ENCODE measurements around the gene PEAK3. TPM values are rescaled to one million over a fixed set of nuclear protein-coding genes. Genes with fewer than 3 reads are reported as not detected.

The PEAK3 gene
- total RNA-seq, 2 experiments from 2014 or later: 0.54 TPM; not detected in 1

DNA sequence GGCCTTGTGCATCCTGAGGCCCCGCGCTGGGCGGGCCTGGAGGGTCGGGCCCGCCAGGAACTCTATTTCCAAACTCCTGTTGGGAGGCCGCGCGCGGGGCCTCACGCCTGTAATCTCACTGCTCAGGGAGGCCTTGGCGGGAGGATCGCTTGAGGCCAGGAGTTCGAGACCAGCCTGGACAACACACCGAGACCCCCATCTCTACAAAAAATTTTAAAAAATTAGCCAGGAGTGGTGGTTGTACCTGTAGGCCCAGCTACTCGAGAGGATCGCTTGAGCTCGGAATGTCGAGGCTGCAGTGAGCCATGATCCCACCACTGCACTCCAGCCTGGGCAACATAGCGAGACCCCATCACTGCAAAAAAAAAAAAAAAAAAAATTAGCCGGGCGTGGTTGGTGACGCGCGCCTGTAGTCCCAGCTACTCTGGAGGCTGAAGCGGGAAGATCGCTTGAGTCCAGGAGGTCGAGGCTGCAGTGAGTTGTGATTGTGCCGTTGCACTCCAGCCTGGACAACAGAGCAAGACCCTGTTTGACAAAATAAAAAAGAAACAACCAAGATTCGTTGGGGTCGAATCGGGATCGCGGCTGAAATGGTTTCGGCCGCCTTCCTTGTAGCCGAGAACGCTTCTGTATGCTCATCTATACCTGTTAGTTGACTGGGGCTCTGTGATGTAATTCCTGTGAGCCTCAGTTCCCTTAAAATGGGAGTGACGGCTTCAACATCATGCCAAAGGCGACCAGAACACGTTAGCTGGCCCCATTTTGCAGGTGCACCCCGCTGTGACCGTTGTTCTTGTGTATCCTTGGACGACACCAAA is 44.7 kb downstream of the PEAK3 start:
- peaks cover 44% of the 10 kb centered on the region for H3K36me3 Mint-ChIP-seq
- H3K4me3 Mint-ChIP-seq: peak overlapping the region; percentile 93
- DNase-seq (no peak), ATAC-seq (no peak)
- peak overlapping the region; percentile 96 for H3K27ac Mint-ChIP-seq
- peaks cover 67% of the 10 kb centered on the region for H3K4me1 Mint-ChIP-seq
- H3K9me3 Mint-ChIP-seq (ENCODE audit: low read depth): no peaks in the 10 kb centered on the region
- CTCF ChIA-PET: interaction anchor here (1.1 to 5.9 kb wide), 10 partner anchors 15 to 220 kb away, joined by 3 to 68 read pairs (median 6); partner anchors contain the start of genes AP3D1 and LMNB2
- H3K27me3 Mint-ChIP-seq: no peaks in the 10 kb centered on the region

DNA sequence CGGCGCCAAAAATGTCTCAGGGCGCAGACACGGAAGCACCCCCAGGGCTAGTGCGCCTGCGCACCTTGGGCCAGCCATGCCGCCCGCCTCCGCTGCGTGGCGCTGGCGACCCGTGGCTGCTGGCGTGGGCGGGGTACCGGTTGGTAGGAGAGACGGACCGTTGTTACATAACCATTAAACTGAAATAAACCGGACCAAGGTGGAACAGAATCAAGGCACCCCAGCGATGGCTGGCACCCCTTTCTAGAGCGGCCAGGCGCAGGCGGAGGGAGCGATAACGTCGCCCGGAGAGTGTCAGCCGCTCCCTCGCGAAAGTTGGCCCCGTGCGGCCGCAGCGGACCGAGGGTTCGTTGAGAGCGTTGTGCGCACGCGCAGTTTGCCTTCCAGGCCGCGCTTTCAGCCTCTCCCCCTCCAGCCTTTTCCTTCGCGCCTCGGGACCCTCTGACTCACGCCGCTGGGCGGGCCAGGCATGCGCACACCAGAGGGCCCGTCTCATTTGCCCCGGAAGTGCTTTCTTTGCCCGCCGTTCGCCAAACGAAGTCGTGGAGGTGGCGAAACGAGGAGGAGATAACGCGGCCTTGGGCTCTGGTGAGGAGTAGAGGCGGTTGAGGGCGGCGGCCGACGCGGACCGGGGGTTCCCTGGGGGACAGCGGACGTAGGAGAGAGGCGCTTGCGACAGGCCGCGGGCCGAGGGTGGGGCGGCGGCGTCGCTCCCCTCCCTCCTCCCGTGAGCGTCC is 45.5 kb downstream of the PEAK3 start, which contains the start of the genes PLEKHJ1 and SF3A2:
Gene PLEKHJ1, minus strand, starts transcription at position 16 of the 737 bp plus-strand sequence. CDS start 81 bp downstream, outside the sequence.
Gene SF3A2, plus strand, starts transcription at position 511 of the 737 bp plus-strand sequence. CDS start 6,595 bp downstream, outside the sequence.
- CTCF ChIA-PET: interaction anchor here (0.7 to 5.9 kb wide), 21 partner anchors 16 to 375 kb away, joined by 3 to 68 read pairs (median 5); partner anchors contain the start of genes AP3D1, LSM7 and SPPL2B
- H3K4me1 Mint-ChIP-seq: peaks cover 59% of the 10 kb centered on the region

DNA sequence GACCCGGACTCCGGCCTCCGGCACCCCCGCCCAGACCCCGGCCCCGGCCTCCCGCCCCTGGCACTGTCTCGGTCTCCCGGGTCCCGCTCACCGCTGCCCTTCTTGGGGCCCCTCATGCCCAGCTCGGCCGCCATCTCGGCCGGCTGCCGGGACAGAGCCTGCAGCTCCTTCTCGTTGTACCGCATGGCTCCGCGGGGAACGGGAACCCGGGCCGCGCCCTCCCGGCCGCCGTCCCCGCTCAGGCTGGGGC is 46.0 kb downstream of the PEAK3 start:
- CTCF ChIA-PET: interaction anchor here (0.7 to 2.2 kb wide), 18 partner anchors 18 to 375 kb away, joined by 3 to 19 read pairs (median 4); partner anchors contain the start of genes AP3D1, LSM7 and SPPL2B
- peaks cover 39% of the 10 kb centered on the region for H3K36me3 Mint-ChIP-seq
- ATAC-seq (no peak), DNase-seq (no peak)
- H3K27ac Mint-ChIP-seq: peak overlapping the region; percentile 96
- H3K27me3 Mint-ChIP-seq: no peaks in the 10 kb centered on the region
- peaks cover 55% of the 10 kb centered on the region for H3K4me1 Mint-ChIP-seq
- peak overlapping the region; percentile 93 for H3K4me3 Mint-ChIP-seq
- H3K9me3 Mint-ChIP-seq (ENCODE audit: low read depth): no peaks in the 10 kb centered on the region

More for the DNA sequence above, 45.5 kb downstream of the PEAK3 start, which contains the start of the genes PLEKHJ1 and SF3A2:
- Mint-ChIP-seq H3K4me3 (peak within 1 kb of the TSS; percentile 93), H3K27me3 (no peaks in the 10 kb centered on the region), H3K36me3 (peaks cover 41% of the 10 kb centered on the region), H3K27ac (peak within 1 kb of the TSS; percentile 96), H3K9me3 (ENCODE audit: low read depth) (no peaks in the 10 kb centered on the region)
- ATAC-seq: peak; percentile 87
- DNase-seq: peak; percentile 99

DNA sequence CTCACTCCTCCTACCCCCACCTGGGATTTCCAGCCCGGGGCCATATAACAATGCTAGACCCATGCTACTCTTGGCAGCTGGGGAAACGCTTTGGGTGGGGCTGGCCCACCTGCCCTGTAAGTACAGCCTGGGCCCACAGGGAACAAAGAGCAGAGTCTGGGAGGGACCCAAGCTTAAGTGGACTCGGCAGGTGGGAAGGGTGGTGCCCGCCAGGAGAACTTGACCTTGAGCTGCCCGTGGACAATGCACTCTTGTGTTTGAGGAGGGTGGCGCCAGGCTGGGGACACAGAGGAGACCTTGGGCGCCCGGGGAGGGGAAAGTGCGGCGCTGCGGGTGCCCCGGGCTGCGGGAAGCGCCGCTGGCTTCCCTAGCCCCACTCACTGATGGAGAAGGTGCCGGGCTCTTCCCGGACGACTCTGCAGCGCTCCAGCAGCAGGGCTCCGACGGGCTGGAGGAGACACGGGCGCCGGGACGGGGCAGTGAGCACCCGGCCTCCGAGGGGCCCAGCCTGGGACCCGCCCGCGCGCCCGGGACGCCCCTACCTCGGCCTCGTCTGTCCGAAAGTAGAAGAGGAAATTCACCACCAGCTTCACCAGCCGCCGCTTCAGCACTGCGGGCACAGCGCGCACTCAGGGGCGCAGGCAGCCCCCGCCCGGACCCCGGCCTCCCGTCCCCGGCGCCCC is 46.5 kb downstream of the PEAK3 start:
- Mint-ChIP-seq H3K4me3 (peak overlapping the region; percentile 93), H3K36me3 (peaks cover 35% of the 10 kb centered on the region), H3K4me1 (peaks cover 50% of the 10 kb centered on the region), H3K27ac (peak overlapping the region; percentile 87), H3K9me3 (ENCODE audit: low read depth) (no peaks in the 10 kb centered on the region), H3K27me3 (no peaks in the 10 kb centered on the region)
- ATAC-seq (peak; percentile 5), DNase-seq (no peak)
- CTCF ChIA-PET: interaction anchor here (0.7 to 2.2 kb wide), 19 partner anchors 18 to 376 kb away, joined by 3 to 19 read pairs (median 4); partner anchors contain the start of genes AP3D1, LSM7 and SPPL2B

DNA sequence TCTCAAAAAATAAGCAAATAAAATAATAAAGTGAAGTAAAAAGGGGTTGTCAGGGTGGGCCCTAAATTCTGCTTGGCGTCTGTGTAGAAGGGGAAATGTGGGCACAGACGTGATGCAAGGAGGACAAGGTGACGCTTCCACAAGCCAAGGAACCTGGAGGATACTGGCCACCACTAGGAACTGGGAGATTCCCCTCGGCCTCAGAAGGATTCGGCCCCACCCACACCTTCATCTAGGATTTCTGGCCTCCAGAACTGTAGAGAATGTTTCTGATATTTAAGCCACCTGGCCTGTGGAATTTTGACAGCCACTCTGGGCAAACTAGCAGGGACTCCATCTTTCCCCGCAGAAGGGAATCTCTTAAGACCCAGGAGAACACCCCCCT is 47.0 kb downstream of the PEAK3 start:
- DNase-seq (no peak), ATAC-seq (no peak)
- Mint-ChIP-seq H3K27me3 (no peaks in the 10 kb centered on the region), H3K27ac (peak overlapping the region; percentile 87), H3K9me3 (ENCODE audit: low read depth) (no peaks in the 10 kb centered on the region), H3K4me3 (peak overlapping the region; percentile 93), H3K4me1 (peaks cover 46% of the 10 kb centered on the region), H3K36me3 (peaks cover 33% of the 10 kb centered on the region)
- CTCF ChIA-PET: interaction anchor here (0.8 to 2.2 kb wide), 11 partner anchors 19 to 159 kb away, joined by 3 to 19 read pairs (median 7); partner anchors contain the start of gene AP3D1

DNA sequence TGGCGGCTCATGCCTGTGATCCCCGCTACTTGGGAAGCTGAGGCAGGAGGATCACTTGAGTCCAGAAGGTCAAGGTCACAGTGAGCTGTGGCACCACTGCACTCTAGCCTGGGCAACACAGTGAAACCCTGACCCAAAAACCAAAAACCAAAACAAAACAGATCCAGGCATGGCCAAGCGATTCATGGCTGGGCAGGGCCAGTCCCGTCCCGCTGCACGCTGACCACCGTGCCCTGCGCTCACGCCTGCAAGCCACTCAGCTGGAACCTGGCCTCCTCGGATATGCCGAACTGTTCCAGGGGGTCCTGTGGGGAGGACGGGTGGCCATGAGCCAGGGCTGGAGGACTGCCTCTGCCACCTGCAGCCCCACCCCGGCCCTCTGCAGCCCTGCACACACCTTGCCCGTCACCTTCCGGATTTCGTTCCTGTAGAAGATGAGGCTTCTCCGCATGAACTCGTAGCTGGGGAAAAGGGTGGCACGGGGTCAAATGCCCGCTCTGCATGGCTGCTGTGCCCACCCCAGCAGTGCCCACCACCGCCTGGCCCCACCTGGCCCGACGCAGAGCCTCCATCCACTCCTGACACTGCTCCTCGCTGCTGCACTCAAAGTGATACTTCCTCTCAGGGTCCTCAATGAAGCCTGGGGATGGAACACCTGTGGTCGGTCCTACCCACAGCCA is 48.2 kb downstream of the PEAK3 start:
- Mint-ChIP-seq H3K4me3 (peak overlapping the region; percentile 13), H3K27ac (peak overlapping the region; percentile 67), H3K4me1 (peaks cover 36% of the 10 kb centered on the region), H3K36me3 (peaks cover 34% of the 10 kb centered on the region), H3K9me3 (ENCODE audit: low read depth) (no peaks in the 10 kb centered on the region), H3K27me3 (no peaks in the 10 kb centered on the region)
- ATAC-seq (no peak), DNase-seq (no peak)
- CTCF ChIA-PET: interaction anchor here (0.6 to 2.2 kb wide), 3 partner anchors 28 to 87 kb away, joined by 5 to 19 read pairs (median 5); no protein-coding TSS in a partner anchor

DNA sequence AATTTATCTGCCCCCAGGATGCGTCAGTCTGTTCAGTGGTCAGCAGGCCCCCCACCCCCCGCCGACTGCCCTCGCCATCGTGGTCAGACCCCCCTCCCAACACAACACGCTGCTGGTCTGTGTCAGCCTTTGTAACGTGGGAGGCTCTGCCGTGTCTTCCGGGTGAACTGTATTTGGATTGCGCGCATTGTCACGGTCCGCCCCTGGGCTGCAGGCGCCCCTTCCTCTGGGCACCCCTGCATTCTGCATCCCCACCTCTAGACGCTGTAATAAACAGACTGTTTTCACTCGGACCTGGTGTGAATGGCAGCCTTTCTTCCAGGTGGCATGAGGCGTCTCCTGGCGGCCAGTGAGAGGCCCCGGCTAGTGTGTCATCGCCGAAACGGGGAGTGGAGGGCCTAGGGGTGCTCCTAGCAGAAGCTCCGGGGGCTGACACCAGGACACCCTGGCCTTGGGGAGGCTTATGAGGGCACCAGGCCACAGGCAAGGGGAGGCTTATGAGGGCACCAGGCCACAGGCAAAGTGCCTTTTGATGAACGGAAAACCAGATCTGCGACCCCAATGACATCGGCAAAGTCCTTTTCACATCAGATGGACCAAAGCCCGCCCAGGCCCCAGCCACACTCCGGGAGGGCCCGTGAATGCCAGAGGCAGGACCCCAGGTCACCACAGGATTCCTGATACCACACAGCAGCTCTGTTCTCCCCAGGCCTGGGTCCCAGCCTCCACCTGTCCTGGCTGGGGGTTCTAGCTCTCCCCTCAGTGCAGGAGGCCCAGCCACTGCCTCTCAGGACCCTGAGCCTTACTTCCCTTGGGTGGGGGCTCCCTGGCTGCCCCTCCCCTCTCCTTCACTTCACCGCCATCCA is 49.5 kb downstream of the PEAK3 start:
- ATAC-seq: no peak
- Mint-ChIP-seq H3K27ac (peak overlapping the region; percentile 28), H3K9me3 (ENCODE audit: low read depth) (no peaks in the 10 kb centered on the region), H3K4me1 (peaks cover 24% of the 10 kb centered on the region), H3K4me3 (no peak overlapping the region), H3K36me3 (peaks cover 26% of the 10 kb centered on the region), H3K27me3 (no peaks in the 10 kb centered on the region)
- CTCF ChIA-PET: interaction anchor here (1.1 to 1.4 kb wide), 3 partner anchors 29 to 158 kb away, joined by 3 to 5 read pairs (median 4); no protein-coding TSS in a partner anchor
- DNase-seq: no peak

DNA sequence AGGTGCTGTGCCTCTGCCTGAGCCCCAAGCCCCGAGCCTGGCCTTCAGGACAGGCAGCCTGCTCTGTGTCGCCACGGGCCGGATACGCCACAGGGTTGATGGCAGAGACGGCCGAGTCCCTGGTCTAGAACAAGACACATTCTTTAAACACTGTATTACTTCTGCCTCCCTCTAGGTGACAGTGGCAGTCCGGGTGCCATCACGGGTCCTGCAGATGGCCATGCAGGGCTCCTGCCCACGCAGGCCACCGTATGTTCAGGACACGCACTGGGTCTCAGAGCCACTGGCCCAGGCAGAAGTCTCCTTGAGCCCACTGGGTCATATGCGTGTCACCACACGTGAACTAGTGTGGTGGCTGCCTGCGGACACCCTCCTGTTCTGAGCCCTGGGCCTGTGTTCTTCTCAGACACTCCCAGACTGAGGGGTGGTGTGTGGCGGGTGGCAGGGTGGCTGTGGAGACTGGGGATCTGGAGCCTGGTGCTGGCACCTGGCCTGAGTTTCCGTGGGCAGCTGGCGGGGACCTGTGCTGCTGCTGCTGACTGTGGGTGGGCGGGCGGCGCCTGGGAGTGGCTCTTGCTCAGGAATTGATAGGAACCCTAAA is 50.3 kb downstream of the PEAK3 start:
- peaks cover 25% of the 10 kb centered on the region for H3K36me3 Mint-ChIP-seq
- H3K4me3 Mint-ChIP-seq: no peak overlapping the region
- CTCF ChIA-PET: interaction anchor here (1.1 to 1.2 kb wide), 2 partner anchors 76 to 159 kb away, joined by 3 to 4 read pairs; no protein-coding TSS in a partner anchor
- no peaks in the 10 kb centered on the region for H3K9me3 Mint-ChIP-seq (ENCODE audit: low read depth)
- peaks cover 23% of the 10 kb centered on the region for H3K4me1 Mint-ChIP-seq
- H3K27me3 Mint-ChIP-seq: no peaks in the 10 kb centered on the region
- no peak for ATAC-seq
- no peak overlapping the region for H3K27ac Mint-ChIP-seq
- no peak for DNase-seq

DNA sequence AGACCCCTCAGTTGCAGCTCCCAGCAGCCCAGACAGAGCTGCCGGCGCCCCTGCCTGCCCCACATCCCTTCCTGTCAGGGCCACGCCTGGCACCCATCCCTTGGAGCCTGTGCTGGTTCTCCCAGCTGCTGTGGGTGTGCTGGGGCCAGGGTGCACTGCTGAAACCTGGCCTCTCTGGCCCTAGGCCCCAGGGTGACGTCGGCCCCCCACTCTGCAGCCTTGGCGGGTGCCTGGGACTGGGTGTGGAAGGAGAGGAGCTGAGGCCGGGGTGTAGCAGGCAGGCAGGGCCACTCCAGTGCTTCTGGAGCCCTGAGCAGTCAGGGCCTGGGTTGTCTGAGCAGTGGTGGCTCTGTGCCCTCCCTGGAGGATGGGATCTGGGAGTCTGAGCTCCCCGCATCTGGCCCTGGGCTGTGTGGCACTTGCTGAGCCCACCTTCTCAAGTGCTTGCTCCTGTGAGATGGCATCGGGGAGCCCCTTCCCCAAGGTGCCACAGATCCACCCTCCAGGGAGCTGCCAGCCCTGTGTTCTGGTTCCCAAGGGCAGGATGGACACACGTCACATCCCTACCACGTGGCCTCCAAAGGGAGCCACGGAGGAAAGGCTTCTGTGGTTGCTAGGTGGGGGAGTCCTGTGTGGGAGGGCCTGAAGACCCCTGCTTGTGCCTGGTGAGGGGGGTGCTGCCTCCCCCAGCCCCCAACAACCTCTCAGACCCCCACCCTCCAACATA is 51.0 kb downstream of the PEAK3 start:
- ATAC-seq: no peak
- Mint-ChIP-seq H3K9me3 (ENCODE audit: low read depth) (no peaks in the 10 kb centered on the region), H3K4me1 (peaks cover 21% of the 10 kb centered on the region), H3K27me3 (no peaks in the 10 kb centered on the region), H3K27ac (no peak overlapping the region), H3K4me3 (no peak overlapping the region), H3K36me3 (peaks cover 23% of the 10 kb centered on the region)
- no peak for DNase-seq
- CTCF ChIA-PET: interaction anchor here (1.1 kb wide), 1 partner anchor 75 kb away, joined by 4 read pairs; no protein-coding TSS in a partner anchor

DNA sequence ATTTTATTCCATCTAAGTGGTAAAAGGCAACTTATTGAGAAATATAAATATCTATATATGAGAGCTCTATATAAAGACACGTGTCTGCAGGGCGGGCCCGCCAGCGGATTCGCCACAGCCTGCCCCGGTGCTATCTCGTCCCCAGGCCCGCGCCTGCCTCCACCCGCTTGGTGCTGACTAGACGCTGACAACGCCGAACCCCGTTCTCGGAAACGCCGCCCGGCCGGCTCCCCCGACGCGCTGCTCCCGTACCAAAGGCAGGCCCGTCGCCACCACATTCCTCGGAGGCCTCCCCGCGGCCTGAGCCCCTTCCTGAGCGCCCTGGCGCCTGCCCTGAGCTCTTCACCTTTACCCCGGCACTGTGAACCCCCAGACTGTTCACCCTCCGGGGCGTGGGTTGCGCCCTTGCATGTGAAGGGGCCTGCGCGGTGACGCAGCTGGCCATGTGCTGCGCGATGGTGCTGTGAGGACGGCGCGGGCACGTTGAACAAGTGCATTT is 51.9 kb downstream of the PEAK3 start:
- peaks cover 18% of the 10 kb centered on the region for H3K4me1 Mint-ChIP-seq
- peaks cover 25% of the 10 kb centered on the region for H3K36me3 Mint-ChIP-seq
- H3K27ac Mint-ChIP-seq: no peak overlapping the region
- no peaks in the 10 kb centered on the region for H3K27me3 Mint-ChIP-seq
- ATAC-seq: no peak
- CTCF ChIA-PET: interaction anchor here (1.2 kb wide), 1 partner anchor 9 kb away, joined by 3 read pairs; no protein-coding TSS in a partner anchor
- no peak for DNase-seq
- no peak overlapping the region for H3K4me3 Mint-ChIP-seq
- H3K9me3 Mint-ChIP-seq (ENCODE audit: low read depth): no peaks in the 10 kb centered on the region

Measured in activated CD8-positive, alpha-beta memory T cell treated with anti-CD3 and anti-CD28 coated beads, Interleukin-2, amount 10 ng/mL, durations not matched to agents 7 days and 5 days (primary cell).